ENCODE measurements around the gene PRM1. TPM values are rescaled to one million over a fixed set of nuclear protein-coding genes. Genes with fewer than 3 reads are reported as not detected.

PRM1 gene
- total RNA-seq, 2 experiments from 2014 or later: not detected

DNA sequence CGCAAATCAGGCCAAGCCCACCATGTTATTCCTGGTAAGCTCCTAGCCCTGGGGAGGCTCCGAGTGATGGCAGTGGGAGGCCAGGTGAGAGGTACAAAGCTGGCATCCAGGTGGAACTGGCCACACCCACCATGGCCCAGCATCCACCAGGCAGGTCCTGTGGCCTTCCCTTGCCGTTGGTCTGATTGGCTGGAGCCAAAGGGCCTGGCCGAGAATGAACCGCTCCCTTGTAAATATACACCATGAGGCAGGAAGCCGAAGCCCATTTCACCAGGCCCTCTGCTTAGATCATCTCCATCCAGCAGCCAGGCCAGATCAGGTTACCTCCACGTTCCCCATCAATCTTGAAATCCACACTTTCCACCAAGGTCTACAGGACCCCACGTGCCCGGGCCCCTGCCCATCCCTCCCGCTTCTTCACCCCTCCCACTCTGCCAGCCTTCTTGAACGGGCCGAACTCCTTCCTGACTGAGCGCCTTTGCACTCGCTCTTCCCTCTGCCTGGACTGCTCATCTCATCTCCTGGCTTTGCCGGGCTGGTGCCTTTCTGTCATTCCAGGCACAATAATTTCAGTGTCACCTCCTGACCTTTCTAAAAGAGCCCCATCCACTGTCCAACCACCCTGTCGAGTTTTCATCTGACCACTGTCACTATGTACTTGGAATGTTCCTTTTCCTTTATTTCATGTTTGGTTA, 30.9 kb downstream of the PRM1 start:
- DNase-seq: peak; percentile 42
- CTCF ChIA-PET: no interaction called here
- Mint-ChIP-seq H3K9me3 (peaks cover 4% of the 10 kb centered on the region), H3K27me3 (no peaks in the 10 kb centered on the region), H3K4me1 (ENCODE audit: low read depth) (peaks cover 47% of the 10 kb centered on the region), H3K4me3 (peak overlapping the region; percentile 9), H3K36me3 (ENCODE audit: low read depth) (peaks cover 58% of the 10 kb centered on the region), H3K27ac (peak overlapping the region; percentile 71)
- TF ChIP-seq, protein P1, sequence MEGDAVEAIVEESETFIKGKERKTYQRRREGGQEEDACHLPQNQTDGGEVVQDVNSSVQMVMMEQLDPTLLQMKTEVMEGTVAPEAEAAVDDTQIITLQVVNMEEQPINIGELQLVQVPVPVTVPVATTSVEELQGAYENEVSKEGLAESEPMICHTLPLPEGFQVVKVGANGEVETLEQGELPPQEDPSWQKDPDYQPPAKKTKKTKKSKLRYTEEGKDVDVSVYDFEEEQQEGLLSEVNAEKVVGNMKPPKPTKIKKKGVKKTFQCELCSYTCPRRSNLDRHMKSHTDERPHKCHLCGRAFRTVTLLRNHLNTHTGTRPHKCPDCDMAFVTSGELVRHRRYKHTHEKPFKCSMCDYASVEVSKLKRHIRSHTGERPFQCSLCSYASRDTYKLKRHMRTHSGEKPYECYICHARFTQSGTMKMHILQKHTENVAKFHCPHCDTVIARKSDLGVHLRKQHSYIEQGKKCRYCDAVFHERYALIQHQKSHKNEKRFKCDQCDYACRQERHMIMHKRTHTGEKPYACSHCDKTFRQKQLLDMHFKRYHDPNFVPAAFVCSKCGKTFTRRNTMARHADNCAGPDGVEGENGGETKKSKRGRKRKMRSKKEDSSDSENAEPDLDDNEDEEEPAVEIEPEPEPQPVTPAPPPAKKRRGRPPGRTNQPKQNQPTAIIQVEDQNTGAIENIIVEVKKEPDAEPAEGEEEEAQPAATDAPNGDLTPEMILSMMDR (IDR thresholded peaks at IDR 0.05): no peak
- no peak for ATAC-seq
- POLR2A ChIA-PET: interaction anchor here (1.0 to 6.7 kb wide), 8 partner anchors 9 to 155 kb away, joined by 3 to 40 read pairs (median 5); no protein-coding TSS in a partner anchor
- intact Hi-C loops (cut with micrococcal nuclease): loop anchor here (5.0 kb wide), 2 partner anchors 68 to 158 kb away; no protein-coding TSS in a partner anchor

DNA sequence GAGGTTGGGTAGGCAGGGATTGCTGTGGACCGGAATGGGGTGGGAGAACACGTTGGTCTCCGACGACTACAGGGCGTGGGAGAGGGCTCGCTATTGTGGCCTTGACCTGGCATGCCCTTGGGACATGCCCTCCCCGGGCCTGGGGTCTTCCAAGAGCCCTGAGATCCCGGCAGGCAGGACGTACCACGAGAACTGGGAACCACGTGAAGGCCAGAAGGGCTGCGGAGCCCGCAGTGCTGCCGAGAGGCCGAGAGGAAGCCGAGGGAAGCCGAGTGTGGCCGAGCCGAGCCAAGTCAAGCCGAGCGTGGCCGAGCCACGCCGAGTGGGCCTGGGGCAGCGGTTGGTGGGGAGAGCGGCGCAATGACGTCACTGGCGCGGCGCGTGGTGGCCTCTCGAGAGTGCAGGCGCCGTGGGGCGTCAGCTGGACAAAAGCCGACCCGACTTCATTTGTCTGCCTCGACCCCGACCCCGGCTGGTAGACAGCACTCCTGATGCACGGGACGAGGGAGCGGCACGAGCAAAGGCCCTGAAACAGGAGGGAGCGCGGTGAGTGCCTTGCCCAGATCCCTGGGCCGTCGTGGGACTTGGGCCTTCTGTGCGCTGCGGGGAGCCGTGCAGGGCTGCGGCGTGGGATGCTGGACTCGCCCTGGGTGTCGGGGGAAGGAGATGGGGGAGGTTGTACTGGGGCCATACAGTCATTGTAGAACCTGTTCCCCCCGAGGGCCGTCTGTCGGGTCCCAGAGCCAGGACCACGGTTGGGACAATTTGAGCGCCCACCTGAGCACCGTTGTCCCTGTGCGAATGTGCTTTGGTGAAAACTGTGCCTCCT, 31.7 kb downstream of the PRM1 start:
- H3K4me1 Mint-ChIP-seq (ENCODE audit: low read depth): peaks cover 50% of the 10 kb centered on the region
- ChIA-PET POLR2A (interaction anchor here (1.0 to 2.6 kb wide), 6 partner anchors 9 to 155 kb away, joined by 3 to 13 read pairs (median 5); no protein-coding TSS in a partner anchor), CTCF (no interaction called here)
- peaks cover 52% of the 10 kb centered on the region for H3K36me3 Mint-ChIP-seq (ENCODE audit: low read depth)
- no peaks in the 10 kb centered on the region for H3K27me3 Mint-ChIP-seq
- H3K4me3 Mint-ChIP-seq: no peak overlapping the region
- DNase-seq (no peak), ATAC-seq (no peak)
- intact Hi-C loops (cut with micrococcal nuclease): loop anchor here (5.0 kb wide), 2 partner anchors 67 to 157 kb away; no protein-coding TSS in a partner anchor
- H3K9me3 Mint-ChIP-seq: peaks cover 4% of the 10 kb centered on the region
- no peak overlapping the region for H3K27ac Mint-ChIP-seq
- TF ChIP-seq, protein P1 (IDR thresholded peaks at IDR 0.05): no peak

DNA sequence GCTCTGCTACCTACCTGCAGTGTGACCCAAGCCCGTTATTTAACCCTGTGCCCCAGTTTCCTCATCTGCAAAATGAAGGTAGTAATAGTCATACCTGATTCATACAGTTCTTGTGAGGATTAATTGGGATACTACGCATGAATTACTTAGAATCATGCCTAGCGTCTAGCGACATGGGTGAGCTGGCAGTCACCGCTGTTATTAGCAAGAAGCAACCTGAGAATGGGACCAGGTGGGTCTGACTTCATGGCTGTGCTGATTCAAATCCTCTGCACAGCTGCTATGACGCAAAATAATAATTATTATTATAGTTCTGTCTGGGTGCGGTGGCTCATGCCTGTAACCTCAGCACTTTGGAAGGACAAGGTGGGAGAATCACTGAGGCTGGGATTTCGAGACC, 33.0 kb downstream of the PRM1 start:
- DNase-seq: no peak
- intact Hi-C loops (cut with micrococcal nuclease): no loop called here
- peaks cover 4% of the 10 kb centered on the region for H3K9me3 Mint-ChIP-seq
- POLR2A ChIA-PET: interaction anchor here (0.5 to 2.6 kb wide), 10 partner anchors 9 to 284 kb away, joined by 3 to 13 read pairs (median 4); partner anchors contain the start of gene SOCS1
- ATAC-seq: no peak
- peaks cover 50% of the 10 kb centered on the region for H3K4me1 Mint-ChIP-seq (ENCODE audit: low read depth)
- CTCF ChIA-PET: interaction anchor here (2.1 kb wide), 1 partner anchor 284 kb away, joined by 9 read pairs; no protein-coding TSS in a partner anchor
- no peaks in the 10 kb centered on the region for H3K27me3 Mint-ChIP-seq
- peaks cover 40% of the 10 kb centered on the region for H3K36me3 Mint-ChIP-seq (ENCODE audit: low read depth)
- H3K4me3 Mint-ChIP-seq: no peak overlapping the region
- TF ChIP-seq, protein P1 (IDR thresholded peaks at IDR 0.05): no peak
- H3K27ac Mint-ChIP-seq: no peak overlapping the region

DNA sequence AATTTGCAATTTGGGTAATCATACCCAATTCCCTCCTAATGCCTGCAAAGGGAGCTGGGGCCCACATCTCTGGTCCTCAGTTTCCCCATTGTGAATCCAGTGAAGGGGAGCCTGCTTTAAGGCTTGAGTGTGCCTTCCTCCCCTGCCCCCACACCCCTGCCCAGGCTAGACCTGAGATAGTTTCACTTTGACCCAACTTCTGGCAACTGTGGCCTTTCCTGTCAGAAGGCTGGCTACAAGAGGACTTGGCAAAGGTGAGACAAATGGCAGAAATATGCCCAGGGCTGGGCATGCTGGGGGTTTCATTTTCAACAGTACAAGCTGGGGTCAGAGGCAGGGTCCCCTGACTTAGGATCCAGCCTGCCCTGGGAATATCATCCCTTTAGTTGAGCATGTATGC, 35.1 kb downstream of the PRM1 start:
- intact Hi-C loops (cut with micrococcal nuclease): no loop called here
- Mint-ChIP-seq H3K9me3 (peaks cover 4% of the 10 kb centered on the region), H3K4me1 (ENCODE audit: low read depth) (peaks cover 37% of the 10 kb centered on the region), H3K27me3 (no peaks in the 10 kb centered on the region), H3K4me3 (no peak overlapping the region), H3K27ac (no peak overlapping the region), H3K36me3 (ENCODE audit: low read depth) (peaks cover 20% of the 10 kb centered on the region)
- CTCF ChIA-PET: interaction anchor here (0.8 to 2.1 kb wide), 7 partner anchors 8 to 282 kb away, joined by 3 to 9 read pairs (median 3); no protein-coding TSS in a partner anchor
- peak; percentile 45 for ATAC-seq
- peak; percentile 62 for DNase-seq
- TF ChIP-seq, protein P1 (IDR thresholded peaks at IDR 0.05): no peak
- POLR2A ChIA-PET: interaction anchor here (0.7 to 2.1 kb wide), 6 partner anchors 9 to 210 kb away, joined by 3 to 17 read pairs (median 4); partner anchors contain the start of gene SOCS1

All from activated CD8-positive, alpha-beta T cell treated with anti-CD3 and anti-CD28 coated beads for 36 hours (primary cell).